Measurements from ENCODE around the gene PPFIA2.

GRCh38 chr12:81472934-81473333 lies 286.2 kb downstream of the PPFIA2 start:
- TF ChIP-seq CTCF (conservative IDR thresholded peaks at IDR 0.05; ENCODE audit: low read length) (no peak), EZH2phosphoT487 (IDR thresholded peaks at IDR 0.05; ENCODE audit: borderline replicate concordance) (no peak)

Measured in Loucy (cell line).